ENCODE measurements around the gene ZNF790. TPM values are rescaled to one million over a fixed set of nuclear protein-coding genes. Genes with fewer than 3 reads are reported as not detected.
A peak's percentile ranks its signal among the peaks of the same experiment; 100 is the strongest.

ZNF790 gene
- total RNA-seq, 1 donor from 2014 or later = 10.0 TPM

DNA sequence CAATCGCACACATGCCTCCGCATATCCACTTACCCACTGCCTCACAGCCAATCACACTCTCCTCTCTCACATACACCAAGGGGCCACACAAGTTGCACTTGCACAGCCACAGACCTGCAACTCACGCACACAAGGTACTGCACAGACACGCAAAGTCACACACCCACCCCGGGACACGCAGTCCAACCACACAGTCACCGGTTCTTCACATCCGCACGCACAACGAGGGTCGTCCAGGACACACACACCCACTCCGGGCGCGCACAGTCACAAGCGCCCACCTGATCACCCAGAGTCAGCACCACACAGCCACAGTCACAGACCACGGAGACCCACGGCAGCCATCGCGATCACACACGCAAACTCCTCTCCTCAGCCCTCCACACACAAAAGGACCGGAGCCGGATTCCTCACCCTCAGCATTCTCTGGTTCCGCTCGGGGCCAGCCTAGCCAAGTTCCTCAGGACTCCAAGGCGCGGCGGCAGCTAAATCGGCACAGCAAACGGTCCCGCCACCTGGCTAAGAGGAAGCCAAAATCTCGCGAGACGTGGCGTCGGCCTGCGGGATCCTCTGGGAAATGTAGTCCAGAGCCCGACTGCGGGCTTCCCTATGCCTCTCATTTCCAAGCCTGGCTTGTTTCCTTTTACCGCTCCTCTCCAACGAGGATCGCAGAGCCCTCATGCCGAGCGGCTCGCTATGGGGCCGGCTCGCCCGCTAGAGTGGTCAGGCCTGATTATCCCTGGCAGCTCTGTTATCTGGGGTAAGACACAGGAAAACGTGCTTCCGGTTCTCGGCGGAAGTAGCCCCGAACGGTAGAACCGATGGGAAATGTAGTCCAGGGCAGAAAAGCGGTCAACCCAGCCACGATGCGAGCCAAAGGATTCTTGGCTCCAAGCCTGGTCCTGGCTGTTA, 65.6 kb downstream of the ZNF790 start, which contains the start of gene ZNF850:
Gene ZNF850 (minus strand): TSS at position 497 of the 912 bp plus-strand sequence. CDS start 10,201 bp downstream, outside the sequence.
- DNase-seq (ENCODE audit: low read depth) = peak; percentile 96

DNA sequence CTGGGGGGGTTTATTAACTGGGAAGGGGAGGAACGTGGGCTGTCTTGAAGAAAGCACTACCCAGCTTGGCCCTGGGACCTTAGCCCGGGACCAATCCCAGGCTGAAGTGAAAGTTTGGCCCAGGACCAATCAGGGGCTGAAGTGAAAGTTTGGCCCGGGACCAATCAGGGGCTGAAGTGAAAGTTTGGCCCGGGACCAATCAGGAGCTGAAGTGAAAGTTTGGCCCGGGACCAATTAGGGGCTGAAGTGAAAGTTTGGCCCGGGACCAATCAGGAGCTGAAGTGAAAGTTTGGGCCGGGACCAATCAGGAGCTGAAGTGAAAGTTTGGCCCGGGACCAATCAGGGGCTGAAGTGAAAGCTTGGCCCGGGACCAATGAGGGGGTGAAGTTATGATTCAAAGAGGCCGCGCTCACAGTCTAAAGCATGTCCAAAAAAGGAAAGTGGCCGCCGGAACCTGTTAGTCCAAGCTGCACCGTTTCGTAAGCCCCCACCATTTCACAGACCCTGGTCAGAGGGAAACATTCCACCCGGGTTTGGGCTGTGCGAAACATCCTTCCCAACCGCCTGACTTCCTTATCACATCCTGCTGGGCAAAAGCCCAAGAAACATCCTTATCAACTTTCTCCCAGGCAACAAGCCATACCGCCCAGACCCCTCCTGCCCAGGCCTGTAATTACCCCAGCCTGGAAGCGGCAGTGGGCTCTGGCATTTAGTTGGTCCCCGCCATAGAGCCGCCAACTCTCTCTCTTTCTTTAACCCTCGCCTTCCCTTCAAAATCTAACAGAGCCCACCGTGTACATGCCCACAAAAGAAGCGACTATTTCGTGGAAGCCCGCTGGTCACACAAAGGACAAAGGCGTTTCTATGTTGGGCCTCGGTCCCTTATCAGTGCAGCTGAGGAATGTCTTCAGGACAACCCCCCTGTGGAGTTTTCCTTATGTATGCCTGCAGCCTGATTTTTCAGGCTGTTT, 66.6 kb downstream of the ZNF790 start:
- peak; percentile 77 for DNase-seq (ENCODE audit: low read depth)

Other genes starting within 250 kb of the ZNF790 start
- 4.9 and 5.2 TPM in 2 replicates for gene ZNF382, start 233.1 kb downstream of the ZNF790 start, total RNA-seq
- gene ZNF461, start 171.6 kb downstream of the ZNF790 start, total RNA-seq = 11.1 and 11.8 TPM in 2 replicates
- 4.5 and 5.4 TPM in 2 replicates for gene ZNF567, start 150.8 kb downstream of the ZNF790 start, total RNA-seq
- 2.7 and 4.2 TPM in 2 replicates for gene ZNF850, start 65.6 kb downstream of the ZNF790 start, total RNA-seq
- gene ZNF345, start 12.5 kb upstream of the ZNF790 start, total RNA-seq = 1.7 and 2.4 TPM in 2 replicates
- gene ZNF829, start 77.9 kb upstream of the ZNF790 start, total RNA-seq = 3.4 and 3.8 TPM in 2 replicates
- 20.0 and 24.0 TPM in 2 replicates for gene ZNF568, start 77.9 kb upstream of the ZNF790 start, total RNA-seq
- 8.9 and 11.4 TPM in 2 replicates for gene ZNF420, start 240.0 kb upstream of the ZNF790 start, total RNA-seq

Data from myocyte (in vitro differentiated cells).